Measurements from ENCODE around the gene PNPLA8.

PNPLA8 gene

GRCh38 chr7:108434010-108434409 lies 91.9 kb downstream of the PNPLA8 start:
- Histone ChIP-seq H3K27ac (ENCODE audit: low read length) (no peak overlapping the region), H3K9me2 (replicated peaks; ENCODE audit: insufficient read depth, low read length) (no peaks in the 10 kb centered on the region), H3K4me3 (ENCODE audit: low read length) (no peak overlapping the region), H3K9me3 (replicated peaks; ENCODE audit: insufficient read depth, low read length) (no peaks in the 10 kb centered on the region), H3K36me3 (replicated peaks; ENCODE audit: insufficient read depth, low read length) (no peaks in the 10 kb centered on the region), H4K20me1 (ENCODE audit: insufficient read depth, low read length) (no peaks in the 10 kb centered on the region), H3K4me1 (ENCODE audit: low read length) (no peaks in the 10 kb centered on the region), H3K79me2 (ENCODE audit: low read length) (no peaks in the 10 kb centered on the region), H3F3A (ENCODE audit: insufficient read depth, low read length) (no peaks in the 10 kb centered on the region), H3K27me3 (replicated peaks; ENCODE audit: insufficient read depth, low read length) (no peaks in the 10 kb centered on the region), H3K4me2 (ENCODE audit: low read depth, low read length) (no peak overlapping the region), H2AFZ (ENCODE audit: low read length) (no peak overlapping the region), H3K9ac (ENCODE audit: low read length) (no peak overlapping the region)
- no peak for DNase-seq
- TF ChIP-seq EZH2phosphoT487 (IDR thresholded peaks at IDR 0.05; ENCODE audit: low read length), result no peak
- no peak for TF ChIP-seq EZH2 (optimal IDR thresholded peaks at IDR 0.05; ENCODE audit: low read depth, low read length)
- TF ChIP-seq, protein P1, sequence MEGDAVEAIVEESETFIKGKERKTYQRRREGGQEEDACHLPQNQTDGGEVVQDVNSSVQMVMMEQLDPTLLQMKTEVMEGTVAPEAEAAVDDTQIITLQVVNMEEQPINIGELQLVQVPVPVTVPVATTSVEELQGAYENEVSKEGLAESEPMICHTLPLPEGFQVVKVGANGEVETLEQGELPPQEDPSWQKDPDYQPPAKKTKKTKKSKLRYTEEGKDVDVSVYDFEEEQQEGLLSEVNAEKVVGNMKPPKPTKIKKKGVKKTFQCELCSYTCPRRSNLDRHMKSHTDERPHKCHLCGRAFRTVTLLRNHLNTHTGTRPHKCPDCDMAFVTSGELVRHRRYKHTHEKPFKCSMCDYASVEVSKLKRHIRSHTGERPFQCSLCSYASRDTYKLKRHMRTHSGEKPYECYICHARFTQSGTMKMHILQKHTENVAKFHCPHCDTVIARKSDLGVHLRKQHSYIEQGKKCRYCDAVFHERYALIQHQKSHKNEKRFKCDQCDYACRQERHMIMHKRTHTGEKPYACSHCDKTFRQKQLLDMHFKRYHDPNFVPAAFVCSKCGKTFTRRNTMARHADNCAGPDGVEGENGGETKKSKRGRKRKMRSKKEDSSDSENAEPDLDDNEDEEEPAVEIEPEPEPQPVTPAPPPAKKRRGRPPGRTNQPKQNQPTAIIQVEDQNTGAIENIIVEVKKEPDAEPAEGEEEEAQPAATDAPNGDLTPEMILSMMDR (IDR thresholded peaks at IDR 0.05; ENCODE audit: low read length), result no peak

DNA sequence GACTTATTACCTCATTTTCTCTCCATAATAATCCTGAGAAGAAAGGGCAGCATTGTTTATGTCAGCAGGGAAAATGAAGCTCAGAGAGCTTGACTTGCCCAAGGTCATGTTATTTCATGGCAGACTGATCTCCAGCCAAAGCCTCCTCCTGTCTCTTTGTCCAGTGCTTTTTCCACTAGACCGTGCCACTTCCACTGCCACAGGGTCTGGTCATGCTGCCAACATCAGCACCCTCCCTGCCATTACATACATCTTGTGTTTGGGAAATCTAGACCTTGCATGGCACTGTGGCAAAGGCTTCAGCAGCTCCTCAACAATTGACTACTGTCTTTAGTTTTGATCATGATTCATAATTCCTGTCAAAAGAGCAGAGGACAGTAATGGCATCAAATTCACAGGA lies 94.8 kb downstream of the PNPLA8 start:
- no peaks in the 10 kb centered on the region for H4K20me1 ChIP-seq (ENCODE audit: insufficient read depth, low read length)
- H3K4me3 ChIP-seq (ENCODE audit: low read length), result no peak overlapping the region
- H3K4me1 ChIP-seq (ENCODE audit: low read length), result no peaks in the 10 kb centered on the region
- no peak overlapping the region for H2AFZ ChIP-seq (ENCODE audit: low read length)
- H3K9me3 ChIP-seq (replicated peaks; ENCODE audit: insufficient read depth, low read length), result no peaks in the 10 kb centered on the region
- no peaks in the 10 kb centered on the region for H3K27me3 ChIP-seq (replicated peaks; ENCODE audit: insufficient read depth, low read length)
- no peaks in the 10 kb centered on the region for H3K9me2 ChIP-seq (replicated peaks; ENCODE audit: insufficient read depth, low read length)
- TF ChIP-seq EZH2phosphoT487 (IDR thresholded peaks at IDR 0.05; ENCODE audit: low read length), result no peak
- TF ChIP-seq, protein P1 (IDR thresholded peaks at IDR 0.05; ENCODE audit: low read length), result no peak
- no peak for TF ChIP-seq EZH2 (optimal IDR thresholded peaks at IDR 0.05; ENCODE audit: low read depth, low read length)
- no peaks in the 10 kb centered on the region for H3F3A ChIP-seq (ENCODE audit: insufficient read depth, low read length)
- DNase-seq, result no peak
- no peaks in the 10 kb centered on the region for H3K79me2 ChIP-seq (ENCODE audit: low read length)
- no peak overlapping the region for H3K27ac ChIP-seq (ENCODE audit: low read length)
- H3K9ac ChIP-seq (ENCODE audit: low read length), result no peak overlapping the region
- H3K36me3 ChIP-seq (replicated peaks; ENCODE audit: insufficient read depth, low read length), result no peaks in the 10 kb centered on the region
- H3K4me2 ChIP-seq (ENCODE audit: low read depth, low read length), result no peak overlapping the region

- Histone ChIP-seq H4K20me1 (ENCODE audit: insufficient read depth, low read length) (no peaks in the 10 kb centered on the region), H3K4me2 (ENCODE audit: low read depth, low read length) (no peak overlapping the region), H3K27me3 (replicated peaks; ENCODE audit: insufficient read depth, low read length) (no peaks in the 10 kb centered on the region)
These were observed 95.3 kb downstream of the PNPLA8 start for GRCh38 chr7:108430664-108431063.

More at GRCh38 chr7:108430664-108431063, 95.3 kb downstream of the PNPLA8 start:
- H2AFZ ChIP-seq (ENCODE audit: low read length), result no peak overlapping the region
- no peaks in the 10 kb centered on the region for H3K9me2 ChIP-seq (replicated peaks; ENCODE audit: insufficient read depth, low read length)
- no peaks in the 10 kb centered on the region for H3K79me2 ChIP-seq (ENCODE audit: low read length)
- H3K36me3 ChIP-seq (replicated peaks; ENCODE audit: insufficient read depth, low read length), result no peaks in the 10 kb centered on the region
- no peak overlapping the region for H3K4me3 ChIP-seq (ENCODE audit: low read length)
- no peaks in the 10 kb centered on the region for H3F3A ChIP-seq (ENCODE audit: insufficient read depth, low read length)
- no peak for DNase-seq
- no peak overlapping the region for H3K27ac ChIP-seq (ENCODE audit: low read length)
- TF ChIP-seq EZH2phosphoT487 (IDR thresholded peaks at IDR 0.05; ENCODE audit: low read length) (no peak), EZH2 (optimal IDR thresholded peaks at IDR 0.05; ENCODE audit: low read depth, low read length) (no peak)
- TF ChIP-seq, protein P1 (IDR thresholded peaks at IDR 0.05; ENCODE audit: low read length), result no peak
- H3K9ac ChIP-seq (ENCODE audit: low read length), result no peak overlapping the region
- H3K9me3 ChIP-seq (replicated peaks; ENCODE audit: insufficient read depth, low read length), result no peaks in the 10 kb centered on the region
- H3K4me1 ChIP-seq (ENCODE audit: low read length), result no peaks in the 10 kb centered on the region

Measured in MM.1S (cell line).